GM18873 (cell line): ENCODE data around the gene DLEC1.
"Not testable (repeated sequence)": the region's sequence is repeated elsewhere in the genome, so short reads cannot be mapped to it uniquely, and the experiment has no call there.

Experiments used
- ATAC-seq: cut with Tn5 transposase; IDR thresholded peaks from one replicate; pipeline ENCODE4 v1.9.1; 2021; ENCODE audit warnings: mild to moderate bottlenecking, moderate library complexity, moderate number of reproducible peaks; ENCODE audit not compliant: unreplicated experiment, low FRiP score

The DLEC1 gene

GRCh38 chr3:38131621-38132369, 92.8 kb downstream of the DLEC1 start:
- ATAC-seq, result no peak

GRCh38 chr3:38133209-38133556, 94.2 kb downstream of the DLEC1 start:
- ATAC-seq, result no peak

- no peak for ATAC-seq
These were observed 94.8 kb downstream of the DLEC1 start for GRCh38 chr3:38133557-38134405.

GRCh38 chr3:38134517-38135143, 95.6 kb downstream of the DLEC1 start:
- not testable (repeated sequence) for ATAC-seq

- not testable (repeated sequence) for ATAC-seq
These were observed 96.7 kb downstream of the DLEC1 start for GRCh38 chr3:38135621-38136277.

- ATAC-seq, result no peak
These were observed 97.4 kb downstream of the DLEC1 start for GRCh38 chr3:38136393-38136776.

GRCh38 chr3:38136777-38137614, 98.0 kb downstream of the DLEC1 start, which contains the start of gene ACAA1:
Gene ACAA1, minus strand, starts transcription at chr3:38137127. Its CDS starts 92 bp downstream, at chr3:38137035.
- peak; percentile 86 for ATAC-seq

- no peak for ATAC-seq
These were observed 98.8 kb downstream of the DLEC1 start for GRCh38 chr3:38137615-38138348.

GRCh38 chr3:38138349-38139190, 99.6 kb downstream of the DLEC1 start, which contains the start of gene MYD88:
Gene MYD88, plus strand, starts transcription at chr3:38138661. Its CDS starts 40 bp downstream, at chr3:38138701.
- no peak for ATAC-seq

- no peak for ATAC-seq
These were observed 100.2 kb downstream of the DLEC1 start for GRCh38 chr3:38139191-38139590.

GRCh38 chr3:38139652-38140051, 100.6 kb downstream of the DLEC1 start:
- no peak for ATAC-seq

- no peak for ATAC-seq
These were observed 101.5 kb downstream of the DLEC1 start for GRCh38 chr3:38140326-38141172.

GRCh38 chr3:38141173-38141951, 102.4 kb downstream of the DLEC1 start:
- ATAC-seq, result no peak

- ATAC-seq, result no peak
These were observed 102.9 kb downstream of the DLEC1 start for GRCh38 chr3:38141952-38142273.

GRCh38 chr3:38142959-38143358, 104.0 kb downstream of the DLEC1 start:
- ATAC-seq, result no peak

- no peak for ATAC-seq
These were observed 104.5 kb downstream of the DLEC1 start for GRCh38 chr3:38143511-38143910.

- ATAC-seq, result no peak
These were observed 107.5 kb downstream of the DLEC1 start for GRCh38 chr3:38146504-38146903.
